ENCODE measurements around the gene HTR2B.
"Not testable (repeated sequence)": the region's sequence is repeated elsewhere in the genome, so short reads cannot be mapped to it uniquely, and the experiment has no call there.

HTR2B gene

GRCh38 chr2:231093933-231094332 is 30.9 kb downstream of the HTR2B start:
- DNase-seq (ENCODE audit: low spot score) = no peak

- DNase-seq (ENCODE audit: low spot score) = no peak
These were observed 36.1 kb downstream of the HTR2B start for GRCh38 chr2:231088754-231089153.

GRCh38 chr2:231084565-231084964 is 40.3 kb downstream of the HTR2B start:
- DNase-seq (ENCODE audit: low spot score) = no peak

- DNase-seq (ENCODE audit: low spot score) = no peak
These were observed 55.3 kb downstream of the HTR2B start for GRCh38 chr2:231069379-231070054.

- no peak for DNase-seq (ENCODE audit: low spot score)
These were observed 56.2 kb downstream of the HTR2B start for GRCh38 chr2:231068525-231069222.

GRCh38 chr2:231067531-231067930 is 57.3 kb downstream of the HTR2B start:
- DNase-seq (ENCODE audit: low spot score) = not testable (repeated sequence)

GRCh38 chr2:231065966-231066365 is 58.9 kb downstream of the HTR2B start:
- no peak for DNase-seq (ENCODE audit: low spot score)

- no peak for DNase-seq (ENCODE audit: low spot score)
These were observed 61.5 kb downstream of the HTR2B start for GRCh38 chr2:231063347-231063746.

- DNase-seq (ENCODE audit: low spot score) = no peak
These were observed 62.1 kb downstream of the HTR2B start for GRCh38 chr2:231062776-231063175.

- DNase-seq (ENCODE audit: low spot score) = no peak
These were observed 65.1 kb downstream of the HTR2B start for GRCh38 chr2:231059756-231060155.

- no peak for DNase-seq (ENCODE audit: low spot score)
These were observed 65.9 kb downstream of the HTR2B start for GRCh38 chr2:231058761-231059550.

All from hepatic stellate cell (primary cell).